Astrocyte of the cerebellum (primary cell): ENCODE data around the gene LIMCH1.

Experiments used
- DNase-seq: peaks from one replicate; pipeline ENCODE4 v3.0.0-alpha.2; 2011; ENCODE audit warnings: low read depth
- H3K4me3 ChIP-seq: 2 replicates; pipeline ENCODE4 v1.5.1; 2011; ENCODE audit warnings: mild to moderate bottlenecking, low read depth, low read length, moderate library complexity
- in situ Hi-C: cut with HindIII; loops from 2 replicates; pipeline ENCODE4 v1.10.0; 2017; ENCODE audit warnings: low sequenced_read_pairs
- TF ChIP-seq, protein P1 (sequence below): IDR thresholded peaks from 2 replicates; pipeline ENCODE4 v1.5.1; 2012; ENCODE audit warnings: low read length, low read depth, moderate library complexity, mild to moderate bottlenecking; ENCODE audit errors: missing control alignments

The LIMCH1 gene

DNA sequence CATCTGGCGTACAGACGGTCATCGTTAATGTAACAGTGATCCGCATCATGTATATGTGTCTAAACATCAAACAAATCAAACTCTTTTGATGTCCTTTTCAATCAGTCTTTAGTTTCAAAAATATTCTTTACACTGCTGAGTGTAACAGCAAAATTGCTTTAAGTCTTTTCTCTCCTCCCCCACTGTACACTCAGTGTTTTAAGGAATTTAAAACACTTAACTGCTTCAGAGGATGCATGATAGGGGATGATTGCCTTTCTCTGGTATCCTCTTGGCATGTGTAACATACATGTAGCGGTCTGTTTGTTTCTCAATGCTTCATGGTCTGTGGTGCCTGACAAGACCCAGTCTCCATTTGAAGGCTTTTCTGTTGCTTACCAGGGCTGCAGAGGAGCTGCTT is 41.6 kb downstream of the LIMCH1 start:
- TF ChIP-seq, protein P1, sequence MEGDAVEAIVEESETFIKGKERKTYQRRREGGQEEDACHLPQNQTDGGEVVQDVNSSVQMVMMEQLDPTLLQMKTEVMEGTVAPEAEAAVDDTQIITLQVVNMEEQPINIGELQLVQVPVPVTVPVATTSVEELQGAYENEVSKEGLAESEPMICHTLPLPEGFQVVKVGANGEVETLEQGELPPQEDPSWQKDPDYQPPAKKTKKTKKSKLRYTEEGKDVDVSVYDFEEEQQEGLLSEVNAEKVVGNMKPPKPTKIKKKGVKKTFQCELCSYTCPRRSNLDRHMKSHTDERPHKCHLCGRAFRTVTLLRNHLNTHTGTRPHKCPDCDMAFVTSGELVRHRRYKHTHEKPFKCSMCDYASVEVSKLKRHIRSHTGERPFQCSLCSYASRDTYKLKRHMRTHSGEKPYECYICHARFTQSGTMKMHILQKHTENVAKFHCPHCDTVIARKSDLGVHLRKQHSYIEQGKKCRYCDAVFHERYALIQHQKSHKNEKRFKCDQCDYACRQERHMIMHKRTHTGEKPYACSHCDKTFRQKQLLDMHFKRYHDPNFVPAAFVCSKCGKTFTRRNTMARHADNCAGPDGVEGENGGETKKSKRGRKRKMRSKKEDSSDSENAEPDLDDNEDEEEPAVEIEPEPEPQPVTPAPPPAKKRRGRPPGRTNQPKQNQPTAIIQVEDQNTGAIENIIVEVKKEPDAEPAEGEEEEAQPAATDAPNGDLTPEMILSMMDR = no peak
- no peak for DNase-seq
- in situ Hi-C loops = no loop called here
- H3K4me3 ChIP-seq = no peak overlapping the region

DNA sequence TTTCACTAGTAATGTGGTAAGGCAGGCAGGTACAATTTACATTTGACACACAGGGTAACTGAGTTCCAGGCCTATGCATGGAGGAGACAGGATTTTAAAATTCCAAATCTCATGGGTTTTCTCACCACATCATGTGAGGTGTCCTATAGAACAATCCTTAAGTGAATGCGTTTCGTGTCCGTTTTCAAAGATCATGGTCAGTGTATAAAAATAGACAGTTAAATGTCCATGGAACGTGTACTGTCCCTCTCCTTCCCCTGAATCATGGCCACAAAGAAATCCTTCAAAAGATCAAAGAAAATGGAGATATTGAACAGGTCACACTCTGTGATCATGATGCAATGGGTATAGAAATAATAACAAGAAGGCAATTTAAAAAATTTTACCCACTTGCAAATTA is 42.0 kb downstream of the LIMCH1 start:
- DNase-seq = no peak
- H3K4me3 ChIP-seq = no peak overlapping the region
- in situ Hi-C loops = no loop called here
- TF ChIP-seq, protein P1 = no peak

DNA sequence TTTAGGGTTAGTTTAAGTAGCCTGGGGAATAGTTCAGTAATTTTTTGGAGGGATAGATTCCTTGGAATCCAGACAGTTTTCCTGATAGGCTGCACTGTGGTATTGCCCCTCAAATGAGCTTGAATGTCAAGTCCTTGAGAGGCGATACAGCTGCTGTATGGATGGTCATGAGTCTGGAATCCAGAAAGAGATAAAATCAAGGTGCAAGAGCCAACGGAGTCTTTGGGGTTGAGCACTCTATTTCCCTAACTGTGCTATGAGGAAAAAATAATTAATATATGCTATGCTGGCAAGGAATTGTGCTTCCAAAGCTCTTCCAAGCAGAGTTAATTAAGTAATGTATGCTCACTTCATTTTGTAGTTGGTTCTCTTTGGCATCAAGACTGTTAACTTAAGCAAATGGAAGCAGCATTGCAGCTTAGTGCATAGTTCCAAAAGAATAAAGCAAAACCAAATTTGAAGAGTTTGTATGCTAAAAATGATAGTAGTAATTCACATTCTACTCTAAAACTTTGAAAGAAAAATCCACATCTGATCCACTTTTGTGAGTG is 48.8 kb downstream of the LIMCH1 start:
- TF ChIP-seq, protein P1 = no peak
- in situ Hi-C loops = no loop called here
- no peak for DNase-seq
- no peak overlapping the region for H3K4me3 ChIP-seq

DNA sequence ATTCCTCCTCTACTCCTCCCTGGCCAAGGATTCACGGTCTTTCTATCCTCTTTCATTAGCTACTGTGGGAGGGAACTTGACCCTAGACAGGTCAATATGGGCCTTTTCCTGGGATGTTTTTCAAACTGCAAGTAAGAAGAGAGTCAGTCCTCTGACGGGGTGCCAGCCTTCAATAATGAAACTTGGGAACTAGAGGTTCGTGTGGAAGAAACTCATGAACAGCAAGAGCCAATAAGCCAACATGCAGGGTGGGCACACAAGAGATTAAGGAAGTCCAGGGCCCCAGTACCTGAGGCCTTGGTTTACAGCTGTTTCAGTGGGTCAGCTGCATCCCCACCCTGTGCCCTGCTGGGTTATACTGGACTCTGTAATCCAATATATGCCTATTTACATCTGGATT is 49.3 kb downstream of the LIMCH1 start:
- TF ChIP-seq, protein P1 = no peak
- in situ Hi-C loops = no loop called here
- no peak overlapping the region for H3K4me3 ChIP-seq
- DNase-seq = no peak

DNA sequence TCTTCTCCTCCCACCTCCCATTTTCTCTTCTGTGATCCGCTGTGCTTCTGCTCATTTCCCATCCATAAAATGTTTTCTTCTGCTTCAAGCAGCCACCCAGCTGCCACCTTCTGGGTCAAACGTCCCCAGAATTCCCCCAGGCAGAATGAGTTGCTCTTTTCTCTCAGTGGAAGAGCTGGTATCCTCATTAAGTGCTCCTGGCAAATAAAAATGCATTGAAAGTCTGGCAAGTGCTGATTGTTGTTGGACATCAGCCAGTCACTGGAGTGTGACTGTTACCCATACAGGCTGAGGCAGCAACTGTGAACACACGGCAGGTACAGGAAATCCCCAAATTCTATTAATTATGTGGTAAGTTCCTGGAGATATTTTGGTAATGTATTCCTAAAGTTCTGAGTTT is 52.6 kb downstream of the LIMCH1 start:
- TF ChIP-seq, protein P1 = no peak
- no peak for DNase-seq
- no peak overlapping the region for H3K4me3 ChIP-seq
- in situ Hi-C loops = no loop called here

DNA sequence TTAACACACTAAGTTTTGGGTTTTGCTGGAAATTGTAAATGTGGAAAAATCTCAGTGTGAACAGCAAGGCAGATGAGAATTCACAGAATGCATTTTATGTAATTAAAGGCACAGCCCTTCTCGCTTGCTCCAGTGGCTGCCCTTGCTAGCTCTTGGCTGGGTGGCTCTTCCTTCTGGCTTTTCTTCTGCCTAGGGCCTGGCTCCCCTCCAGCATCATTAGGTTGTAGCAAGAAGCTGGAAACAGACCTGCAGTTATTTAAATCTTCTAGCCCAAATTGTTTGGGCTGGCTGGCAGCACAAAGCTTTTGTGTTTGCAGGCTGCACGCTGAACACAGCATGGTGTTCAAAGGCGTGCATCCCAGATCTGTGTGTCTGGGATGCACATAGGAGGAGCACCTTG is 56.5 kb downstream of the LIMCH1 start:
- in situ Hi-C loops = no loop called here

More for the DNA sequence above, 56.5 kb downstream of the LIMCH1 start:
- peak; percentile 27 for DNase-seq
- TF ChIP-seq, protein P1 = no peak
- H3K4me3 ChIP-seq = no peak overlapping the region
